ENCODE results near the gene RNF223. TPM values are rescaled to one million over a fixed set of nuclear protein-coding genes. Genes with fewer than 3 reads are reported as not detected.
"Not testable (repeated sequence)": the region's sequence is repeated elsewhere in the genome, so short reads cannot be mapped to it uniquely, and the experiment has no call there.

RNF223 gene
- total and polyA plus RNA-seq, 4 donors: 0.14 TPM; not detected in 3

GRCh38 chr1:1079408-1080121 lies 5.5 kb upstream of the RNF223 start:
- no peaks in the 10 kb centered on the region for H3K27me3 ChIP-seq (ENCODE audit: control insufficient read depth in 4 of 4, insufficient read depth in 4 of 4, low read length in 3 of 4)
- no peaks in the 10 kb centered on the region for H3K9me3 ChIP-seq (ENCODE audit: control insufficient read depth in 4 of 4, low read length in 3 of 4)
- peak overlapping the region in 1 of 3 donors; percentile 26 for H3K4me3 ChIP-seq (ENCODE audit: low read depth in 1 of 3, low read length in 3 of 3)

GRCh38 chr1:1077396-1077795 lies 3.3 kb upstream of the RNF223 start:
- H3K4me3 ChIP-seq (ENCODE audit: low read depth in 1 of 3, low read length in 3 of 3); DNase-seq (ENCODE audit: low spot score); H3K36me3 ChIP-seq (ENCODE audit: control insufficient read depth in 4 of 4, insufficient read depth in 3 of 4, low read depth in 1 of 4, low read length in 3 of 4); H3K27me3 ChIP-seq (ENCODE audit: control insufficient read depth in 4 of 4, insufficient read depth in 4 of 4, low read length in 3 of 4); H3K27ac ChIP-seq (ENCODE audit: low read depth in 1 of 2, low read length in 2 of 2); H3K9ac ChIP-seq (ENCODE audit: low read depth in 1 of 2, low read length in 2 of 2); H3K9me3 ChIP-seq (ENCODE audit: control insufficient read depth in 4 of 4, low read length in 3 of 4): not testable (repeated sequence)
- H3K4me1 ChIP-seq (ENCODE audit: control insufficient read depth in 4 of 4, insufficient read depth in 4 of 4, low read length in 3 of 4): peaks cover 8 to 12% (median 9%) of the 10 kb centered on the region in 4 donors
- WGBS: 70% methylated on average over 21 of the region's 21 CpGs

More at GRCh38 chr1:1079408-1080121, 5.5 kb upstream of the RNF223 start:
- no peak for DNase-seq (ENCODE audit: low spot score)
- Histone ChIP-seq H3K9ac (ENCODE audit: low read depth in 1 of 2, low read length in 2 of 2) (no peak overlapping the region), H3K27ac (ENCODE audit: low read depth in 1 of 2, low read length in 2 of 2) (no peak overlapping the region), H3K36me3 (ENCODE audit: control insufficient read depth in 4 of 4, insufficient read depth in 3 of 4, low read depth in 1 of 4, low read length in 3 of 4) (no peaks in the 10 kb centered on the region), H3K4me1 (ENCODE audit: control insufficient read depth in 4 of 4, insufficient read depth in 4 of 4, low read length in 3 of 4) (peaks cover 8 to 12% (median 9%) of the 10 kb centered on the region in 4 donors)
- WGBS: 3% methylated on average over 38 of the region's 38 CpGs
- TF ChIP-seq HNF4G (IDR thresholded peaks at IDR 0.05) (no peak), RXRA (IDR thresholded peaks at IDR 0.05) (peak; percentile 53 to 63), SP1 (IDR thresholded peaks at IDR 0.05) (peak; percentile 50), ZBTB33 (IDR thresholded peaks at IDR 0.05) (no peak), CTCF (IDR thresholded peaks at IDR 0.05; ENCODE audit: low read depth, low read length, missing input control) (no peak), YY1 (IDR thresholded peaks at IDR 0.05) (no peak), HNF4A (conservative IDR thresholded peaks at IDR 0.05) (peak in 1 of 2 donors; percentile 27), EGR1 (IDR thresholded peaks at IDR 0.05; ENCODE audit: low read depth in 2 of 2) (no peak), TAF1 (conservative IDR thresholded peaks at IDR 0.05) (no peak), RAD21 (IDR thresholded peaks at IDR 0.05) (no peak), GABPA (IDR thresholded peaks at IDR 0.05 in 1 of 2, conservative IDR thresholded peaks at IDR 0.05 in 1 of 2) (no peak), NR2F2 (IDR thresholded peaks at IDR 0.05) (peak; percentile 56), REST (IDR thresholded peaks at IDR 0.05) (no peak)

Data from liver (tissue), 9 donors.